ENCODE measurements around the gene RNF135. TPM values are rescaled to one million over a fixed set of nuclear protein-coding genes. Genes with fewer than 3 reads are reported as not detected.

The RNF135 gene
- total RNA-seq, 1 experiment from 2014 or later, result 11.2 TPM

DNA sequence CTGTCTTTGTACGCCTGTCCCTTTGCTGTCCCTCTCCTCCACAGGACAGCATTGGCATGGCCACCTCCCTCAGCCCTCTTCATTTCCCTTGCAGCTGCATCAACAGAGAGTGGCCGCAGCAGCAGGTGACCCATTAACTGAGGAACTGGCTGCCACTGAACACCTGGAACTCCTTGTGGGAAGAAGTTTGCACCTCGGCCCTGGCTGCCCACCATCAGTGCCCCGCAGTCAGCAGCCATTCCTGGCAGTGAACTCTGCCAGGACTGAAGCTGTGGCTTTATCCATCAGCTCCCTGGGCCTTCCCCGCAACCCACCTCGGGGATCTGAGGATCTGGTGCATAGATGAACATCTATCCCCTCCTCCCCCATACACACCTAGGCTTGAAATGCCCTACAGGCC is 13.1 kb upstream of the RNF135 start:
- H3K9ac ChIP-seq (ENCODE audit: low read length), result no peak overlapping the region
- no peak overlapping the region for H3K4me2 ChIP-seq (ENCODE audit: low read length)
- no peak for DNase-seq (ENCODE audit: low read depth, low spot score)
- no peaks in the 10 kb centered on the region for H3K27me3 ChIP-seq (ENCODE audit: insufficient read depth, low read length)
- no peak for ATAC-seq
- ChIA-PET POLR2A (no interaction called here), CTCF (no interaction called here), RAD21 (ENCODE audit: low non-redundant PET in 1 of 2, low total read pairs in 2 of 2, uncharacterized antibody in 2 of 2, unreplicated experiment in 2 of 2) (no interaction called here)
- intact Hi-C loops (cut with micrococcal nuclease), result no loop called here
- no peak overlapping the region for H3K27ac ChIP-seq (ENCODE audit: low read depth, low read length)
- H3K4me1 ChIP-seq (ENCODE audit: control insufficient read depth in 1 of 2, insufficient read depth in 2 of 2, low read length in 2 of 2), result peaks cover 0 to 6% of the 10 kb centered on the region in 2 experiments; a peak in 1 of 4 replicates
- no peaks in the 10 kb centered on the region for H3K9me3 ChIP-seq (ENCODE audit: control insufficient read depth in 1 of 2, insufficient read depth in 1 of 2, low read depth in 1 of 2, low read length in 2 of 2)
- H2AFZ ChIP-seq (ENCODE audit: low read depth, low read length, poor library complexity, severe bottlenecking), result no peak overlapping the region
- no TSS peak for BruUV-seq (replicated peaks)
- TF ChIP-seq CBX3 (IDR thresholded peaks at IDR 0.05; ENCODE audit: low read depth) (no peak), EZH2phosphoT487 (IDR thresholded peaks at IDR 0.05; ENCODE audit: borderline replicate concordance) (no peak), POLR2A (IDR thresholded peaks at IDR 0.05; ENCODE audit: borderline replicate concordance, extremely low read depth, insufficient read depth, insufficient read length) (no peak), ZFX (IDR thresholded peaks at IDR 0.05) (no peak), POLR2AphosphoS5 (IDR thresholded peaks at IDR 0.05; ENCODE audit: low read depth, low read length) (no peak), SIN3A (IDR thresholded peaks at IDR 0.05; ENCODE audit: low read depth) (no peak), EGR1 (IDR thresholded peaks at IDR 0.05; ENCODE audit: low read depth) (no peak), ZNF274 (IDR thresholded peaks at IDR 0.05; ENCODE audit: low read depth, low read length) (no peak), EZH2 (IDR thresholded peaks at IDR 0.05) (no peak), JUND (IDR thresholded peaks at IDR 0.05) (no peak), CEBPB (IDR thresholded peaks at IDR 0.05; ENCODE audit: low read depth) (no peak), ELF1 (IDR thresholded peaks at IDR 0.05; ENCODE audit: borderline replicate concordance, low read depth) (no peak)
- no peak overlapping the region for H3K4me3 ChIP-seq (replicated peaks in 1 of 2; ENCODE audit: low read depth in 1 of 2, low read length in 2 of 2)
- 0 out of 4 replicates have a peak, but pooled peaks cover 1 to 4% of the 10 kb centered on the region in 2 experiments for H3K36me3 ChIP-seq (ENCODE audit: control insufficient read depth in 1 of 2, insufficient read depth in 2 of 2, low read length in 2 of 2)
- no peaks in the 10 kb centered on the region for H3K9me2 ChIP-seq (ENCODE audit: insufficient read depth)
- H3K79me2 ChIP-seq (ENCODE audit: insufficient read depth, low read length), result no peaks in the 10 kb centered on the region
- no peaks in the 10 kb centered on the region for H4K20me1 ChIP-seq (ENCODE audit: insufficient read depth)

DNA sequence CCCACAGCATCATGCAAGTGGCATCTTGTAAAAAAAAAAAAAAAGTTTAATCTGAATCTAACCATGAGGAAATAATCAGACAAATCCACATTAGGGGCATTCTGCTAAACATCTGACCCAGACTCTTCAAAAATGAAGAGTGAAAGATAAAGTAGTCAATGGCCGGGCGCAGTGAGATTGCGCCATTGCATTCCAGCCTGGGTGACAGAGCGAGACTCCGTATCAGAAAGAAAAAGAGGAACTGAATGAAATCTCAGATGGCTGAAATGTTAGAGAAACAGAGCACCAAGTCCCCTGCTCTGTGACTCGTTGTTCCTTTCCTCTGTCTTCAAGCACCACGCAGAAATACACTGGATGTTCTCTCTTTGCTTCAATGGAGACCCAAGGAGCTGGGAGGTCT is 12.7 kb upstream of the RNF135 start:
- intact Hi-C loops (cut with micrococcal nuclease), result no loop called here
- ATAC-seq (no peak), DNase-seq (ENCODE audit: low read depth, low spot score) (no peak)
- BruUV-seq (replicated peaks), result TSS peak; percentile 59
- no peak overlapping the region for H3K9ac ChIP-seq (ENCODE audit: low read length)
- no peaks in the 10 kb centered on the region for H3K27me3 ChIP-seq (ENCODE audit: insufficient read depth, low read length)
- no peak overlapping the region for H3K4me3 ChIP-seq (replicated peaks in 1 of 2; ENCODE audit: low read depth in 1 of 2, low read length in 2 of 2)
- H2AFZ ChIP-seq (ENCODE audit: low read depth, low read length, poor library complexity, severe bottlenecking), result no peak overlapping the region
- H3K9me3 ChIP-seq (ENCODE audit: control insufficient read depth in 1 of 2, insufficient read depth in 1 of 2, low read depth in 1 of 2, low read length in 2 of 2), result no peaks in the 10 kb centered on the region
- peaks cover 0 to 6% of the 10 kb centered on the region in 2 experiments; a peak in 1 of 4 replicates for H3K4me1 ChIP-seq (ENCODE audit: control insufficient read depth in 1 of 2, insufficient read depth in 2 of 2, low read length in 2 of 2)
- no peak overlapping the region for H3K4me2 ChIP-seq (ENCODE audit: low read length)
- H3K36me3 ChIP-seq (ENCODE audit: control insufficient read depth in 1 of 2, insufficient read depth in 2 of 2, low read length in 2 of 2), result 0 out of 4 replicates have a peak, but pooled peaks cover 0 to 4% of the 10 kb centered on the region in 2 experiments
- ChIA-PET POLR2A (no interaction called here), CTCF (no interaction called here), RAD21 (ENCODE audit: low non-redundant PET in 1 of 2, low total read pairs in 2 of 2, uncharacterized antibody in 2 of 2, unreplicated experiment in 2 of 2) (no interaction called here)
- H3K27ac ChIP-seq (ENCODE audit: low read depth, low read length), result no peak overlapping the region
- no peaks in the 10 kb centered on the region for H4K20me1 ChIP-seq (ENCODE audit: insufficient read depth)
- H3K9me2 ChIP-seq (ENCODE audit: insufficient read depth), result no peaks in the 10 kb centered on the region
- no peaks in the 10 kb centered on the region for H3K79me2 ChIP-seq (ENCODE audit: insufficient read depth, low read length)
- TF ChIP-seq SP1 (IDR thresholded peaks at IDR 0.05; ENCODE audit: low read depth) (no peak), ZFX (IDR thresholded peaks at IDR 0.05) (no peak), EZH2phosphoT487 (IDR thresholded peaks at IDR 0.05; ENCODE audit: borderline replicate concordance) (no peak), SRF (IDR thresholded peaks at IDR 0.05; ENCODE audit: low read depth) (no peak), ELF1 (IDR thresholded peaks at IDR 0.05; ENCODE audit: borderline replicate concordance, low read depth) (no peak), JUND (IDR thresholded peaks at IDR 0.05) (no peak), CEBPB (IDR thresholded peaks at IDR 0.05; ENCODE audit: low read depth) (no peak), POLR2AphosphoS5 (IDR thresholded peaks at IDR 0.05; ENCODE audit: low read depth, low read length) (no peak), POLR2A (IDR thresholded peaks at IDR 0.05; ENCODE audit: borderline replicate concordance, extremely low read depth, insufficient read depth, insufficient read length) (no peak)
- TF ChIP-seq, protein P1, sequence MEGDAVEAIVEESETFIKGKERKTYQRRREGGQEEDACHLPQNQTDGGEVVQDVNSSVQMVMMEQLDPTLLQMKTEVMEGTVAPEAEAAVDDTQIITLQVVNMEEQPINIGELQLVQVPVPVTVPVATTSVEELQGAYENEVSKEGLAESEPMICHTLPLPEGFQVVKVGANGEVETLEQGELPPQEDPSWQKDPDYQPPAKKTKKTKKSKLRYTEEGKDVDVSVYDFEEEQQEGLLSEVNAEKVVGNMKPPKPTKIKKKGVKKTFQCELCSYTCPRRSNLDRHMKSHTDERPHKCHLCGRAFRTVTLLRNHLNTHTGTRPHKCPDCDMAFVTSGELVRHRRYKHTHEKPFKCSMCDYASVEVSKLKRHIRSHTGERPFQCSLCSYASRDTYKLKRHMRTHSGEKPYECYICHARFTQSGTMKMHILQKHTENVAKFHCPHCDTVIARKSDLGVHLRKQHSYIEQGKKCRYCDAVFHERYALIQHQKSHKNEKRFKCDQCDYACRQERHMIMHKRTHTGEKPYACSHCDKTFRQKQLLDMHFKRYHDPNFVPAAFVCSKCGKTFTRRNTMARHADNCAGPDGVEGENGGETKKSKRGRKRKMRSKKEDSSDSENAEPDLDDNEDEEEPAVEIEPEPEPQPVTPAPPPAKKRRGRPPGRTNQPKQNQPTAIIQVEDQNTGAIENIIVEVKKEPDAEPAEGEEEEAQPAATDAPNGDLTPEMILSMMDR (IDR thresholded peaks at IDR 0.05 in 2 of 3, conservative IDR thresholded peaks at IDR 0.05 in 1 of 3; ENCODE audit: borderline replicate concordance in 1 of 3, insufficient read depth in 1 of 3, low read depth in 2 of 3, low read length in 2 of 3), result no peak
- TF ChIP-seq, protein P2, sequence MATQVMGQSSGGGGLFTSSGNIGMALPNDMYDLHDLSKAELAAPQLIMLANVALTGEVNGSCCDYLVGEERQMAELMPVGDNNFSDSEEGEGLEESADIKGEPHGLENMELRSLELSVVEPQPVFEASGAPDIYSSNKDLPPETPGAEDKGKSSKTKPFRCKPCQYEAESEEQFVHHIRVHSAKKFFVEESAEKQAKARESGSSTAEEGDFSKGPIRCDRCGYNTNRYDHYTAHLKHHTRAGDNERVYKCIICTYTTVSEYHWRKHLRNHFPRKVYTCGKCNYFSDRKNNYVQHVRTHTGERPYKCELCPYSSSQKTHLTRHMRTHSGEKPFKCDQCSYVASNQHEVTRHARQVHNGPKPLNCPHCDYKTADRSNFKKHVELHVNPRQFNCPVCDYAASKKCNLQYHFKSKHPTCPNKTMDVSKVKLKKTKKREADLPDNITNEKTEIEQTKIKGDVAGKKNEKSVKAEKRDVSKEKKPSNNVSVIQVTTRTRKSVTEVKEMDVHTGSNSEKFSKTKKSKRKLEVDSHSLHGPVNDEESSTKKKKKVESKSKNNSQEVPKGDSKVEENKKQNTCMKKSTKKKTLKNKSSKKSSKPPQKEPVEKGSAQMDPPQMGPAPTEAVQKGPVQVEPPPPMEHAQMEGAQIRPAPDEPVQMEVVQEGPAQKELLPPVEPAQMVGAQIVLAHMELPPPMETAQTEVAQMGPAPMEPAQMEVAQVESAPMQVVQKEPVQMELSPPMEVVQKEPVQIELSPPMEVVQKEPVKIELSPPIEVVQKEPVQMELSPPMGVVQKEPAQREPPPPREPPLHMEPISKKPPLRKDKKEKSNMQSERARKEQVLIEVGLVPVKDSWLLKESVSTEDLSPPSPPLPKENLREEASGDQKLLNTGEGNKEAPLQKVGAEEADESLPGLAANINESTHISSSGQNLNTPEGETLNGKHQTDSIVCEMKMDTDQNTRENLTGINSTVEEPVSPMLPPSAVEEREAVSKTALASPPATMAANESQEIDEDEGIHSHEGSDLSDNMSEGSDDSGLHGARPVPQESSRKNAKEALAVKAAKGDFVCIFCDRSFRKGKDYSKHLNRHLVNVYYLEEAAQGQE (IDR thresholded peaks at IDR 0.05; ENCODE audit: low read depth), result no peak
- TF ChIP-seq, protein P3, sequence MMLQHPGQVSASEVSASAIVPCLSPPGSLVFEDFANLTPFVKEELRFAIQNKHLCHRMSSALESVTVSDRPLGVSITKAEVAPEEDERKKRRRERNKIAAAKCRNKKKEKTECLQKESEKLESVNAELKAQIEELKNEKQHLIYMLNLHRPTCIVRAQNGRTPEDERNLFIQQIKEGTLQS (IDR thresholded peaks at IDR 0.05), result no peak

All from HCT116 (cell line).